Measurements from ENCODE around the gene OBSL1.

- TF ChIP-seq POLR2AphosphoS5 (IDR thresholded peaks at IDR 0.05) (no peak), CTCF (IDR thresholded peaks at IDR 0.05) (no peak), POLR2A (IDR thresholded peaks at IDR 0.05) (no peak)
Measured at GRCh38 chr2:219591091-219591490, 19.8 kb upstream of the OBSL1 start.

Measured in upper lobe of left lung (tissue), 4 donors.